Stimulated activated CD8-positive, alpha-beta memory T cell treated with anti-CD3 and anti-CD28 coated beads, Interleukin-12 subunit alpha, Interleukin-12 subunit beta, amount 100 ng/mL, for 24 hours (primary cell): Measurements from ENCODE around the gene OBP2A.

Experiments
- DNase-seq: peaks from one replicate; pipeline ENCODE4 v3.0.0-alpha.2; 2020; ENCODE audit errors: extremely low read depth

OBP2A gene

GRCh38 chr9:135552021-135552697 lies 6.2 kb downstream of the OBP2A start:
- DNase-seq, result no peak

- no peak for DNase-seq
These were observed 6.8 kb downstream of the OBP2A start for GRCh38 chr9:135552698-135553171.

- DNase-seq, result no peak
These were observed 8.8 kb downstream of the OBP2A start for GRCh38 chr9:135554718-135555117.

GRCh38 chr9:135555203-135555602 lies 9.3 kb downstream of the OBP2A start:
- no peak for DNase-seq

GRCh38 chr9:135555910-135556309 lies 10.0 kb downstream of the OBP2A start:
- DNase-seq, result no peak

GRCh38 chr9:135559606-135560005 lies 13.7 kb downstream of the OBP2A start:
- DNase-seq, result no peak

GRCh38 chr9:135561391-135562234 lies 15.7 kb downstream of the OBP2A start, which contains the start of gene PAEP:
Gene PAEP (plus strand): TSS chr9:135561756.
- no peak for DNase-seq

- DNase-seq, result no peak
These were observed 16.4 kb downstream of the OBP2A start for GRCh38 chr9:135562235-135562745.

GRCh38 chr9:135563039-135563476 lies 17.1 kb downstream of the OBP2A start:
- no peak for DNase-seq

- DNase-seq, result no peak
These were observed 17.9 kb downstream of the OBP2A start for GRCh38 chr9:135563858-135564257.

- DNase-seq, result no peak
These were observed 19.3 kb downstream of the OBP2A start for GRCh38 chr9:135565141-135565628.

- no peak for DNase-seq
These were observed 19.7 kb downstream of the OBP2A start for GRCh38 chr9:135565636-135566035.

- DNase-seq, result no peak
These were observed 20.6 kb downstream of the OBP2A start for GRCh38 chr9:135566552-135566951.

GRCh38 chr9:135567311-135567710 lies 21.4 kb downstream of the OBP2A start:
- DNase-seq, result no peak

GRCh38 chr9:135568026-135568425 lies 22.1 kb downstream of the OBP2A start:
- DNase-seq, result no peak

- DNase-seq, result no peak
These were observed 24.5 kb downstream of the OBP2A start for GRCh38 chr9:135570456-135570855.

GRCh38 chr9:135572233-135572632 lies 26.3 kb downstream of the OBP2A start:
- DNase-seq, result no peak

GRCh38 chr9:135573124-135573523 lies 27.2 kb downstream of the OBP2A start:
- DNase-seq, result no peak

GRCh38 chr9:135574331-135574730 lies 28.4 kb downstream of the OBP2A start:
- DNase-seq, result no peak

GRCh38 chr9:135574943-135575342 lies 29.0 kb downstream of the OBP2A start:
- no peak for DNase-seq

- DNase-seq, result no peak
These were observed 30.2 kb downstream of the OBP2A start for GRCh38 chr9:135575995-135576631.

GRCh38 chr9:135577256-135577655 lies 31.3 kb downstream of the OBP2A start:
- DNase-seq, result no peak
